Ishikawa (cell line): Measurements from ENCODE around the gene RICTOR.

Experiments
- FOXM1 ChIP-seq: IDR thresholded peaks from 2 replicates; pipeline ENCODE4 v1.6.1; 2012; ENCODE audit warnings: low read depth, borderline replicate concordance
- ZBTB7A ChIP-seq: IDR thresholded peaks from 2 replicates; pipeline ENCODE4 v1.6.1; 2012; ENCODE audit warnings: low read depth
- TF ChIP-seq, protein P1 (sequence below): IDR thresholded peaks from 2 replicates; pipeline ENCODE4 v1.6.1; 2012
- TF ChIP-seq, protein P2 (sequence below): IDR thresholded peaks from 2 replicates; pipeline ENCODE4 v1.6.1; 2012

DNA sequence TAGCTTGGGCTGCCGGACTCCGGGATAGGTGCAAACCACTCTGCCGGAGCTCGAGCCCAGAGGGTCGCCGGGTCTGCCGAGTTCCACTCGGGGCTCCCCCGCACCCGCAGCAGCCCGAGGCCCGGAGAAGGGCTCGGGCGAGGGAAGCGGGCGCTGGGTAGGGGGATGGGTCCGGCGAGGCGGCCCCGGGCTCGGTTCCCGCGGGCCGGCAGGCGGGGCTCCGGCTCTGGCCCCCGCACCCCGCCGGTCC, 507 bp downstream of the RICTOR start:
- no peak for TF ChIP-seq FOXM1
- TF ChIP-seq, protein P1, sequence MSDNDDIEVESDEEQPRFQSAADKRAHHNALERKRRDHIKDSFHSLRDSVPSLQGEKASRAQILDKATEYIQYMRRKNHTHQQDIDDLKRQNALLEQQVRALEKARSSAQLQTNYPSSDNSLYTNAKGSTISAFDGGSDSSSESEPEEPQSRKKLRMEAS, result no peak
- TF ChIP-seq, protein P2, sequence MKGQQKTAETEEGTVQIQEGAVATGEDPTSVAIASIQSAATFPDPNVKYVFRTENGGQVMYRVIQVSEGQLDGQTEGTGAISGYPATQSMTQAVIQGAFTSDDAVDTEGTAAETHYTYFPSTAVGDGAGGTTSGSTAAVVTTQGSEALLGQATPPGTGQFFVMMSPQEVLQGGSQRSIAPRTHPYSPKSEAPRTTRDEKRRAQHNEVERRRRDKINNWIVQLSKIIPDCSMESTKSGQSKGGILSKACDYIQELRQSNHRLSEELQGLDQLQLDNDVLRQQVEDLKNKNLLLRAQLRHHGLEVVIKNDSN, result no peak
- no peak for TF ChIP-seq ZBTB7A
